Dermis blood vessel endothelial cell (primary cell): ENCODE measurements around the gene ACTR3. TPM values are rescaled to one million over a fixed set of nuclear protein-coding genes. Genes with fewer than 3 reads are reported as not detected.
"Not testable (repeated sequence)": the region's sequence is repeated elsewhere in the genome, so short reads cannot be mapped to it uniquely, and the experiment has no call there.

Source experiments
- DNase-seq: peaks from one replicate; pipeline ENCODE4 v3.0.0; 2010
- total RNA-seq: library from RNA; depleted of rRNA; stranded (reverse); fragments of >200 nt; gene quantifications from 2 replicates; pipeline ENCODE4 v1.2.3, GENCODE V29; 2014

Gene ACTR3
- total RNA-seq, 1 donor from 2014 or later = 248 TPM

DNA sequence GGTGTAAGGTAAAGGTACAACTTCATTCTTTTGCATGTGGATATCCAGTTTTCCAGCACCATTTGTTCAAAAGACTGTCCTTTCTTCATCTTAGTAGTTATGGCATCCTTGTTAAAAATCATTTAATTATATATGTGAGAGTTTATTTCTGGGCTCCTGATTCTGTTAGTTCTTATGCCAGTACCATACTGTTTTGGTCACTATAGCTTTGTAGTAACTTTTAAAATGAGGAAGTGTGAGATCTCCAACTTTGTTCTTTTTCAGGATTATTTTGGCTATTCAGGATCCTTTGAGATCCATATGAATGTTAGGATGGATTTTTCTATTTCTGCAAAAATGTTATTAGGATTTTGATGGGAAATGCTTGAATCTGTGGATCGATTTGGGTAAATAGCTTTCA, 16.8 kb downstream of the ACTR3 start:
- DNase-seq = no peak

DNA sequence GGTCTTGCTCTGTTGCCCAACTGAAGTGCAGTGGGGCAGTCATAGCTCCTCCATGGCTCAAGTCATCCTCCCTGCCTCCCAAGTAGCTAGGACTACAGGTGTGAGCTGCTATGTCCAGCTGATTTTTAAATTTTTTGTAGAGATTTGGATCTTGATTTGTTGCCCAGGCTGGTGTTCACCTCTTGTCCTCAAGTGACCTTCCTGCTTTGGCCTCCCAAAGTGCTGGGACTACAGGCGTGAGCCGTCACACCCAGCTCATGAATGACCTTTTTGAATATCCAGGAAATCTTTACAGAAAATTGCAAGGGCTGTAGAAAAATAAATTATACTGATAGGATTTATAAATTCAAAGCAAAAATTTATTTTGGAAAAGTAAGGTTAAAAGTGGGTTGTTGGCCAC, 17.4 kb downstream of the ACTR3 start:
- DNase-seq = no peak

DNA sequence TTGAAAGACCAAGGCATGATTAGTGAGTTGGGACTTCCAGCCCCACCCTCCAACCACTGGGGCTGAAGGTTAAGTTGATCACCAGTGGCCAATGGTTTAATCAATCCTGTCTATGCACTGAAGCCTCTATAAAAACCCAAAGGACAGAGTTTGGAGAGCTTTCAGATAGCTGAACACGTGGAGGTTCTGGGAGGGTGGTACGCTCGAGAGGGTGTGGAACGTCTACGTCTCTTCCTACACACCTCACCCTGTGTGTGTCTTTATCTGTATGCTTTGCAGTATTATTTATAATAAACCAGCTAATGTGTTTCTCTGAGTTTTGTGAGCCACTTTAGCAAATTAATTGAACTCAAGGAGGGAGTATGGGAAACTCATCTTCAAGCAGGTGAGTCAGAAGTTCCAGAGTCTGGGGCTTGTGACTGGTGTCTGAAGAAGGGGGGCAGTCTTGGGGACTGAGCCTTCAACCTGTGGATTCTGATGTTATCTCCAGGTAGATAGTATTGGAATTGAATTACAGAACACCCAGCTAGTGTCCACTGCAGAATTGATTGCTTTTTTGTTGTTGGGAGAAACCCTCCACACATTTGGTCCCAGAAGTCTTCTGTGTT, 20.3 kb downstream of the ACTR3 start:
- DNase-seq = peak; percentile 38

DNA sequence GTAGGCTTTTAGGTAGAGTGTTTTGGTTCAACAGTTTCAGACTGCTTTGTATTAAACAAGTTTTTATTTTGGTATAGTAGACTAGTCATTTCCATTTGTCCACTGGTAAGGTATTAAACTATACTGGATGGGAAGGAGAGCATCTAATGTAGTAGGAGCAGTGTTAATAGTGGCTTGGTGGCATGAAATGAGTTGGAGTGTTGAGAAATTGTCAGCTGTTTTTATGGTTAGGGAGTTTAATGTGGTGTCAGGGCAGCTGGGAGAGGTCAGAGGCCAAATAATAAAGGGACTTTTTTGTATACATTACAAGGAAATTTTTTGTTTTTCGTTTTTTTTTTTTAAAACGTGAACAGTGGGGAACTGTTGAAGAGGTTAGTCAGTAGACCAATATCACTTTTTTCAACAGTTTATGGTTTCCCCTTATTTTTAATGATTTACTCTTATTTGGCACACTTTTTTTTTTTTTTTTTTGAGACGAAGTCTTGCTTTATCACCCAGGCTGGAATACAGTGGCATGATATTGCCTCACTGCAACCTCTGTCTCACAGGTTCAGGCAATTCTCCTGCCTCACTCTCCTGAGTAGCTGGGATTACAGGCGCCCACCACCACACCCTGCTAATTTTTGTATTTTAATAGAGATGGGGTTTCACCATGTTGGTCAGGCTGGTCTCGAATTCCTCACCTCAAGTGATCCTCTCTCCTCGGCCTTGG, 21.2 kb downstream of the ACTR3 start:
- no peak for DNase-seq

DNA sequence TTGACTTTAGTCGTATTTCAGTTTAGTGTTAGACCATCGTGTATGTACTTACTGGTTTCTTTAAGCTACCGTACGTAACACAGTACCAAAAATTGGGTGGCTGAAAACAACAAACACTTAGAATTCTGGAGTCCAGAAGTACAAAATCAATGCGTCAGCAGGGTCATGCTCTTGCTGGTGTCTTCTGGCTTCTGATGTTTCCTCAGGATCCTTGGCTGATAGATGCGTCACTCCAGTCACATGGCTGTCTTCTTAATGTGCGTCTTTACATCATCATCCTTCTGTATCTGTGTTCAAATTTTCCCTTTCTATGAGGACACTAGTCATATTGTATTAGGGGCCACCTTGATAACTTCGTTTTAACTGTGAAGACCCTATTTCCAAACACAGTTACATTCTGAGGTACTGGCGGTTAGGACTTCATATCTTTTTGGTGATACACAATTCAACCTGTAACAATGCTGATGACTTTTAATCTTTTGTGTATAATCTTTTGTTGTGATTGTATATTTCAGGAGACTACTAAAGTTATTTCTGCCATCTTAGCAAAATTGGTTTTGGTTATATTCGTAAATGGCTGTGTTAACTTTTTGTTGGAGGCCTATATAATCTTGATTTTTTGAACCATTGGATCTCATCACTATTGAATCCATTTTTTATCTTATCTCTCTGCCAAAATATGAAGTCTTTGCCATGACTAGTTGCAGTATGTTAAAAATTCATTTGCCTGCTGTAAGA, 25.4 kb downstream of the ACTR3 start:
- DNase-seq = no peak

DNA sequence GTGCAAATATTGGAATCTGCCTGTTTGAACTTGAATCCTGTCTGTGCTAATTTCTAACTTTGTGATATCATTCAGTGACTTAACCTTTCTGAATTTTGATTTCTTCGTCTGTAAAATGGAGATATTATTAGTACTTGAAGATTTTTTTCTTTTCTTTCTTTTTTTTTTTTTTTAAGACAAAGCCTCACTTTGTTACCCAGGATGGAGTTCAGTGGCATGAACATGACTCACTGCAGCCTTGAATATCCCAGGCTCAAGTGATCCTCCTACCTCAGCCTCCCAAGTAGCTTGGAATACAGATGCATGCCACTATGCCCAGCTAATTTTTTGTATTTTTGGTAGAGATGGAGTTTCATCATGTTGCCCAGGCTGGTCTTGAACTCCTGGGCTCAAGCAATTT, 28.3 kb downstream of the ACTR3 start:
- no peak for DNase-seq

DNA sequence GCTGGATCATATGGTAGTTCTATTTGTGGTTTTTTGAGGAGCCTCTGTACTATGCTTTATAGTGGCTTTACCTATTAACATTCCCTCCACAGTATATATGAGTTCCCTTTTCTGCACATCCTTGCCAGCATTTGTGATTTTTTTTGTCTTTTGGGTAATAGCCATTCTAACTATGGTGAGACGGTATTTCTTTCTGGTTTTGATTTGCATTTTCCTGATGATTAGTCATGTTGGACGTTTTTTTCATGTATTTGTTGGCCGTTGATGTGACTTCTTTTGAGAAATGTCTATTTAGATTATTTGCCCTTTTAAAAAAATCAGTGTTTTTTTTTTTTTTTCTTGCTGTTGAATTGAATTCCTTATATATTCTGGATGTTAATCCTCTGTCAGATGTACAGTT, 31.1 kb downstream of the ACTR3 start:
- no peak for DNase-seq

DNA sequence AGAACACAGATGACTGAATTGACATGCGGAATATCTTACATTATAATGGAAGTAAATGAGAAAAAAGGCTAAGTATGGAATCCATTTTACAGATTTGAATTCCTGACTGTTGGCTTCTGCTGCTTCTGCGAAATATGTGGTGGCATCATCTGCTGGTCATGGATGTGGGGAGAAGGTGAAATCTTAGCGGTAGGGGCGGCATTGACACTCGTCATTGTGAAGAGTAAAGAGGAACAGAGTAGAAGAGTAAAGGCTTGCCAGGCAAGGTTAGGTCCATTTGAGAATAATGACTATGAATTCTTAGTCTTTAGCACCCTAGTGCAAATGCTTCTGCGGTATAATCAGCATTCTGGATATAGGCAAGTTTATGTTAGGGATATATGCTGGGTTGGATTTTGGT, 32.4 kb downstream of the ACTR3 start:
- no peak for DNase-seq

DNA sequence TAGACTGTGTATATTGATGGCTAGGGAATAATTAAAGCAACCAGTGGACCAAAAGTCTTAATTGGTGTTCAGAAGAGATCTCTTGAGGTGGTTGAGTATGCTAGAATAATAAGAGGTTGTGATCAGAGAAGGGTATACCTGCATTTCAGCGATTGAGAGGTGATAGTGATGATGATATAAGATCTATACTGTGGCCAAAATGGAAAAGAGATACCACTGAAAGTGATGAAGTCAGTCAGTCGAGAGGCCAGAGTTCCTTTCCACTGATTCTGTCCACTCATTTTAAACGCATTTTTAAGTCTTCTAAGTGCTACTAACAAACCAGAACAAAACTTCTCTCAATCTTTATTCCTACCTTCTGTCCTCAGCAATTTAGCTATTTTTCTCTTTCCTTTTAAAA, 32.9 kb downstream of the ACTR3 start:
- no peak for DNase-seq

DNA sequence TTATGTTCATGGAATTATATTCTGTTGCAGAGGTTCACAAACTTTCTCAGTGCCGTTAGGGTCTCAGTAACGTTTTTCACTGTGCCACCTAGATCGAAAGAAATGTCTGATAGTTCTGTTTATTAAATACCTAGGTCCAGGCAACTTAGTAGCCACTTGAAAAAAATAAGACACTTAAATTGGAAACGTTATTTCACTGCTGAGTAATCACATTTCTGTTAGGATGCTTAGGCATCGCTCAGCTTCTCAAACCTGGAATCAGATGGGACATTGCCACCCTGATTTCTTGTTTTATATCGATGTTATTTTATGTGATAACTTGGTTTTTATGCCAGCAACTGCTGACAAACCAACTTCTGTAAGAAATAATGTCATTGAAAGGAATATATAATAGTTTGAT, 36.0 kb downstream of the ACTR3 start:
- DNase-seq = no peak

DNA sequence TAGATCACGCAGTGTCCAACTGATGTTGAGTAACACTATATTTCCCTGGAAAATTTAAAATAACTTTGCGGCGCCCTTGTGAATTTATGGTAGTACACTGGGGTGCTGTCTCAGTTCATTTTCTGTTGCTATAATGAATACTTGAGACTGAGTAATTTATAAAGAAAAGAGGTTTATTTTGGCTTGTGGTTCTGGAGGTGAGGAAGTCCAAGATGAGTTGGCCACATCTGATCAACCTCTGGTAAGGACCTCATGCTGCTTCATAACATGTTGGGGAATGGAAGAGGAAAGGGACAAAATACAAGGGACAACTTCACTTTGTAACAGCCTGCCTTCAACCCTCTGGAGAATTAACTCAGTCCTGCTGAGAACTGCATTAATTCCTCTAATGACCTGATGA, 36.4 kb downstream of the ACTR3 start:
- DNase-seq = no peak

DNA sequence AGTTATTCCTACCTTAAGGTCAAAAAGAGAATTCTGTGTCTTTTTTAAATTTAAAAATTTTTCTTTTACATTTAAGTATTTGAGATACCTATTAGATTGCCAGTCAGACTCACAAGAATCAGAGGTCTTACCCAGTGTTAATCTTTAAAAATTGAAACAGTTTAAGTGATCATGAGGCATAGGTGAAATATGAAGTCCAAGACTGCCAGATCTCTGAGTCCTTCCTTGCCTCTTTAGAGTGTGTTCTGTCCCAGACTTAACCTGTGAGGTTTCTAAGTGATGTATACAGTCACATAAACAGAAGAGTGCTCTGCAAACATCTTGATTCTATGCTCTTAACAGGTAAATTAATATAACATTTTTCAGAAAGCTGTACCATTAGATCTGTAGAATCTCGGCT, 40.6 kb downstream of the ACTR3 start:
- DNase-seq = no peak

DNA sequence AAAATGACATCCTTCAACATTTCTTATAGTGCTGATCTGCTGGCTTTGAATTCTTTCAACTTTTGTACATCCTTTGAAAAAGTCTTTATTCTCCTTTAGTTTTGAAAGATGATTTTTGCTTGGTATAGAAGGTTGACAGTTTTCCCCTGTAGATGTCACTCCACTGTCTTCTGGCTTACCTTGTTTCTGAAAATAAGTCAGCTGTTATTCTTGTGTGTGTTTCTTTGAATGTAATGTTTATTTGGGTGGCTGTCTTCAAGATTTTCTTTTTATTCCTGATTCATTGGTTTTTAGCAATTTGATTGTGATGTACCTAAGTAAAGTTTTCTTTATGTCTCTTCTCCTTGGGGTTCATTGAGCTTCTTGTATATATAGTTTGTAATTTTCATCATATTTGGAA, 47.6 kb downstream of the ACTR3 start:
- DNase-seq = no peak

DNA sequence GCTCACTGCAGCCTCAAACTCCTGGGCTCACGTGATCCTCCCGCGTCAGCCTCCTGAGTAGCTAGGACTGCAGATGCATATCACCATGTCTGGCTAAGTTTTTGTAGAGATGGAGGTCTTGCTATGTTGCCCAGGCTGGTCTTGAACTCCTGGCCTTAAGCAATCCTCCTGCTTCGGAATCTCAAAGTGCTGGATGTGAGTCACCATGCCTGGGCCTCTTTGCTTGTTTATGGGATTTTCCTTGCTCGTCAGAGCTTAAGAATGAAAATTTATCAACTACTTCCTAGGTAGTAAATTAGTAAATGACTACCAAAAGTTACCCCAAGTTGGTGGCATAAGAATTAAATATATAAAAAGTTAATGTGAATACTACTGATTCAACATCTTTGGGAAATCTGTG, 51.0 kb downstream of the ACTR3 start:
- DNase-seq = no peak

DNA sequence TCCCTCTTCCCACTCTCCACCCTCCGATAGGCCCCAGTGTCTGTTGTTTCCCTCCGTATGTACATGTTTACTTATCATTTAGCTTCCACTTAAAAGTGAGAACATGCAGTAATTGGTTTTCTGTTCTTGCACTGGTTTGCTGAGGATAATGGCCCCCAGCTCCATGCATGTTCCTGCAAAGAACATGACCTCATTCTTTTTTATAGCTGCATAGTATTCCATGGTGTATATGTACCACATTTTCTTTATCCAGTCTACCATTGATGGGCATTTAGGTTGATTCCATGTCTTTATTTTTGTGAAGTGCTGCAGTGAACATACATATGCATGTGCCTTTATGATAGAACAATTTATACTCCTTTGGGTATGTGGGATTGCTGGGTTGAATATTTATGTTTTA, 55.9 kb downstream of the ACTR3 start:
- not testable (repeated sequence) for DNase-seq

DNA sequence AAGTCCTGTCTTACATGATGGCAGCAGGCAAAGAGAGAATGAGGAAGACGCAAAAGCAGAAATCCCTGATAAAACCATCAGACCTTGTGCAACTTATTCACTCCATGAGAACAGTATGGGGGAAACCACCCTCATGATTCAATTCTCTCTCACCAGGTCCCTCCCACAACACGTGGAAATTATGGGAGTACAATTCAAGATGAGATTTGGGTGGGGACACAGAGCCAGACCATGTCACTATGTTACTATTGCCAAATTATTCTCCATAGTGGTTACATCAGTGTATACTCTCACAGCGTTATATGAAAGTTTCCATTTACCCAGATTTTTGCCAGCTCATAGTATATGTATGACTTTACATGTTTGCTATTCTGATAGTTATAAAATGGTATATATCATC, 61.0 kb downstream of the ACTR3 start:
- not testable (repeated sequence) for DNase-seq

DNA sequence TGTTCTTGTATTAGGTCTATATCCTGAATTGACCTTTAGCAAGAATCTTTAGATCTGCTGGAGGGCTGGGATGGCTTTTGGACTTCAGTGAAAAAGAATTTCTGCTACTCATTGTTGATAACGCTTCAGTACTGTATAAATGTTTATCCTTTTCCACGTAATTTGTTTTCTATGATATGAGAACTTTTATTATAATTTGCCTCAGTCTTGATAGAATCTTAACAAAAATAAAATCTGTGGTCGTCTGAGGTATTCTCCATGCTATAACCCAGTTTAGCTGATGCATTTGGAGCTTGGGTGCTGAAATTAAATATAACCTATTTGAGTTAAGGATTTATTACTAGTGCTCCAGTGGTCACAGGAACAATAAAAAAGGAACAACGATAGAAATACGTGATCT, 71.1 kb downstream of the ACTR3 start:
- no peak for DNase-seq

DNA sequence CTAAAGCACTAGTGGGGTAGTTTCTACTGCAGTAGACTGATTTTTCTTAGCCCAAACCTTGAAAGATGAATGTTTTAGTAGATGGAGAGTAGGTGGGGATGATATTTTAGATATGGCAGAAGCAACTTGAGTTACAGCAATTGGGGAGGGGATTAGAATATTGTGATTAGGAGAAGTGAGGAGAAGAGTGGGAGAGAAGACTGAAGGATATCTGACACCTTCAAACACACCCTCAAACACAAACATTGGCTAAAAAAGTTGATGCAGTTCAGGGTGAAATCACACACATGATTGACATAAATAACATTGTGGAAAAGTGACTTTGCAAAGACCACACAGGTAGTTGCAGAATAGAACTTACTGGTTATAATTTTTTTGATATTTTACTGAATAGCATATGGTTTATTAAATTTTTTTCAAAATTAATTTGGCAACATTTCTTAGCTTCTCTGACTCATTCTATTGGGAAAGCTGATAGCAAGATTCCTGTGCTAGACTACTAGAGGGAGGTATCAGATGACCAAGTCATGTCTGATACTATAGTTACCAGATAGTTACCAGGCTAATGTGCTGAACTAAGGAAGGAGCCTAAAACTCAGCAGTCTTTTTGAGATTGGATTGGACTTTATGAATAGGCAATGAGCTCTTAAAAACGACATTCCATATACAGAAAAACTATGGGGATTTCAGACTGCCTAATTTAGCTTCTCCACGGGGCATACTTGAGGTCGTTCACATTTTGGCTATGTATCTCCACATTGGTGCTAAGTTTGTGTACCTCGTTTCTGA, 73.0 kb downstream of the ACTR3 start:
- DNase-seq = no peak

DNA sequence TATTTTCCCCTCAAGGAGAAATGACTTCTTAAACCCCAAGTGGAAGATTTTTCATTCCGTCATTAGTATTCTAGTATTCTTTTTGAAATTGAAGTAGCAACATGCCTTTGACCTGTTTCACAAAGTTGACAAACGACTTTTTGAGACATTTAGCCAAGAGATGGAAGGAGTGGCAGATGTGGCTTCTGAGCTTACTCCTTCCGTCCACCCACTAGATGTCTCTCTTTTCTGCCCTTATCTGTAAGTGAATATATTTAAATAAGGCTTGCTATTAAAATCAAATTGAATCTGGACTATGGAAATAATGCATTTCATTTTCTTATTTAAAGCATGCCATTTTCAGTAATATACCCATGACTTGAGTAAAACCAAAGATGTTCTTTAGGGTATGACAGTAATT, 74.1 kb downstream of the ACTR3 start:
- DNase-seq = no peak

DNA sequence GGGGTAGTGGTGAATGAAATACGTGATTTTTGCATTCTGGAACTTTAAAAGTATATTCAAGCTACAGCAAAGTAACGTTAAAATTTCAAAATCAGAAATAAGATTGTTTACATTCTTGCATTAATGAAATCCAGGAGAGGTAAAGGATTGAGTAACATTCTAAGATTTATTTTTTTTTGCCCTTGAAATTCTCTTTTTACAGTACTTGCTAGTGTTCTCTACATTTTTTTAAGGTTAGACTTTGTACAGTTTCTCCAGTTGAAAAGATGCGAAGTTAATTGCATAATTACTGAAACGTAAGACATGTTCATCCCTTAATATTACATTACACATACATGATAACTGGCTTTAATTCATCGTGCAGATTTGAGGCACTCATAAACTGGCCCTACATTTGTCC, 74.5 kb downstream of the ACTR3 start:
- no peak for DNase-seq

DNA sequence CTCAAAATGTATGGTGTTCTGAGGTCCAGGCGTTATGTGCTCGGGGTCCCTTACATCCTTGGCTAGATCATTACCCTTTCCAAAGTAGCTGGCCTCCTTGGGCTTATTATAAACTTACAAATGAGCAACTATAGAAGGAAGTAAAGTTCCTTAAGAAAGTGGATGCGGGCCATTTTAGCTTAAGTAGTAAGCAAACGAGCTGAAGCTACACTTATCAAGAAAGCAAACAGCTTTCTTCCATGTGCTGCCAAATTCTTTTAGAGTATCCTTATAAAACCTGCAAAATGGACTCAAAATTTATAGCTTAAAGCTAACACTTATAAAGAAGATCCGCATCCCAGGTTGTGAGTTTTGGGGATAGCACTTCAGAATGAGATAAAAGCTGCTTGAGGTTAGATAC, 75.3 kb downstream of the ACTR3 start:
- DNase-seq = no peak

DNA sequence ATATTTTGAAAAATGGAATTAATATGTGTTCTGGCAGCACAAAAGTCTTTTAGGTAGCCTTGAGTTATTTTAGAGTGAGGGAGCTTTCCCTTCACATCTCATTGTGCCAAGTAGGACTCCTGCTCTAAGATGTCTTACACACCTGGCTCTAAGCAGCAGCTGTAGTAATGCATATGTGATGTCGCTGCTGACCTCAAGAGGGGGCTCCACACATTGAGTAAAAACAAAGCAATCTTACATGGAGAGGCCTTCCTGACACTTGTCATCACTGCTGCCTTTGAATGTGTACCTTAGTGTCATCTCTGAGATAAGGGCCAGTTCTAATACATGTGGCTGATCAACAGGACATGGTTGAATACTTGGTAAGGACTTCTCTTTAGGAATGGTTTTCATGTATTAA, 75.8 kb downstream of the ACTR3 start:
- peak; percentile 74 for DNase-seq

DNA sequence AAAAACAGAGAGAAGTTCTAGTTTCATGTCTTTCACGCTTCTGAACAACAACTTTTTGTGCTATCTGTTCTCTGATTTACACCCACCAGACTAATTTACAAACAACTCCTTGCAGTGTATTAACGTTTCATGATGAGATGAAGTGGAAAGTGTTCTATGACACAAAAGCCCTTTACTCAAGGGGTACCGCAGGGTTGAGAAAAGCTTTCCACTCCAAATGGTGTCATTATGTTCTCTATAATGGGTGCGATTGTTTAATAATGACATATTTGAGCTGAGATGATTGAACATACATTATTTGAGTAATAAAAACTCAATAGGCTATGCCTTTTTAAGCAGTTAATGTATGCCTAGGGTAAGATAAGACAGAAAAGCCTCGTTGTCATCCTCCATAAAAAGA, 76.3 kb downstream of the ACTR3 start:
- no peak for DNase-seq
